ENCODE measurements around the gene ATP10D.

The ATP10D gene

DNA sequence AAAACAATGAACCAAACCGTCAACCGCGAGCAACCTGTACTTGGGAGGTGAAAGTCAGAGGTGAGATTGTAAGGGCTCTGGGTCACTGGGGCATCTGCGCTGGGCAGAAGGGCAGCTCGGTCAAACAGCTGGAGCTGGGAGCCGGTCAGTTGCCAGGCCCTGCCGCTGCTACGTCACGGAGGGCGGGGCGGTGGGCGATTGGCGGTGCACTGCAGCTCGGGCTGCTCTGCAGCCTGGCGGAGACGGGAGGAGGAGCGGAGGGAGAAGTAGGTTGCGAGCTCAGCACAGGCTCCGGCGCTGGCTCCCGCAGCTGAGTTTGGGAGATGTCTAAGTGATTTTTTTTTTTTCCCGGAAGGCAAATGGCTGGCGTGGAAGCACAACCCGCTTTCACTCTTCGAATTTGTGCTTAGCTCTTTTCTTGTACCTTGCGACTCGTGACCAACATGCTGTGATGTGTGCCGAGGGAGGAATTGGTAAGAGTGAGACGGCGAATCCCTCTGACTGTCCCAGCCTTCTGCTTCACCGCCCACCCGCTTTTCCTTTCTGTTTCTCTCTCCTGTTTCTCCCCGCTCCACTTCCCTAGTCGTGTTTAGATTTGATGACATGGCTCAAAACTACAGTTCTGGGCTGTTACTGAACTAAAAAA lies at the start of gene ATP10D:
TSS of gene ATP10D (plus strand) at position 229 of the 646 bp plus-strand sequence. CDS start 27,266 bp downstream, outside the sequence.
- Histone ChIP-seq H3K9me3 (ENCODE audit: control insufficient read depth, insufficient read depth, low read length) (no peaks in the 10 kb centered on the region), H3K9ac (ENCODE audit: low read depth, low read length) (peak within 1 kb of the TSS; percentile 74), H3K4me3 (ENCODE audit: low read depth, low read length) (peak within 1 kb of the TSS; percentile 89), H3K36me3 (ENCODE audit: control insufficient read depth, insufficient read depth, low read length) (no peaks in the 10 kb centered on the region), H3K27me3 (ENCODE audit: control insufficient read depth, insufficient read depth, low read length) (peaks cover 6% of the 10 kb centered on the region), H3K4me1 (ENCODE audit: control insufficient read depth, insufficient read depth, low read length) (no peaks in the 10 kb centered on the region)

DNA sequence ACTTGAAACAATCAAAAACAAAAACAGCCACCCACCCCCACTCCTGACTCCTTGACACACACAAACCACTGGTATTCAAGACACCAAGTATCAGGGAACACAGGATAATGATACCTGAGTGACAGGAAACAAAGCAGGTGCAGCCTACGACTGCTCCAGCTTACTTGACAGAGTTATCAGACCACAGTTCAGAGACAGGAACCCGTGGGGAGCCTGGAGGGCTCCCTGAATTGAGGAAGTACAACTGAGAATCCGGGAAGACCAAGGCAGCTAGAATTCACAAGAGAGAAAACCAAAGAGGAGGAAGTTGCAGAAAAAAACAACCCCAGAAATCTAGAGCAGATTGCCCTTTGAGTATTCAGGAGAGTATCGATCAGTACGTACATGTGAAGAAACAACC lies 42.1 kb upstream of the ATP10D start:
- no peaks in the 10 kb centered on the region for H3K36me3 ChIP-seq (ENCODE audit: control insufficient read depth, insufficient read depth, low read length)
- H3K9me3 ChIP-seq (ENCODE audit: control insufficient read depth, insufficient read depth, low read length), result no peaks in the 10 kb centered on the region
- no peaks in the 10 kb centered on the region for H3K4me1 ChIP-seq (ENCODE audit: control insufficient read depth, insufficient read depth, low read length)
- no peaks in the 10 kb centered on the region for H3K27me3 ChIP-seq (ENCODE audit: control insufficient read depth, insufficient read depth, low read length)
- H3K4me3 ChIP-seq (ENCODE audit: low read depth, low read length), result no peak overlapping the region
- no peak overlapping the region for H3K9ac ChIP-seq (ENCODE audit: low read depth, low read length)

DNA sequence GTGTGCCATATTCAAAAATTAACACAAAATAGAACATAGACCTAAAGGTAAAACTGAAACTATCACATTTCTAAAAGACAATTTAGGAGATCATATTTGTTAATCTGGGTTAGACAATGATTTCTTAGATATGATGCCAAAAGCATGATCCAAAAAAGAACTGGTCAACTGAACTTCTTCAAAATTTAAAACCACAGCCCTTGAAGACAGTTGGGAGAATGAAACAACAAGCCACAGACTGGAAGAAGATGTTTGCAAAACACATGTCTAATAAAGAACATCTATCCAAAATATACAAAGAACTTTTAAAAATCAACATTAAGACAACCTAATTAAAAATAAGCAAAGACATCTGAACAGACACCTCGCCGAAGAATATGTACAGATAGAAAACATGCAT lies 41.0 kb upstream of the ATP10D start:
- Histone ChIP-seq H3K4me1 (ENCODE audit: control insufficient read depth, insufficient read depth, low read length) (no peaks in the 10 kb centered on the region), H3K9me3 (ENCODE audit: control insufficient read depth, insufficient read depth, low read length) (no peaks in the 10 kb centered on the region), H3K9ac (ENCODE audit: low read depth, low read length) (no peak overlapping the region), H3K27me3 (ENCODE audit: control insufficient read depth, insufficient read depth, low read length) (no peaks in the 10 kb centered on the region), H3K36me3 (ENCODE audit: control insufficient read depth, insufficient read depth, low read length) (no peaks in the 10 kb centered on the region), H3K4me3 (ENCODE audit: low read depth, low read length) (no peak overlapping the region)

- Histone ChIP-seq H3K9ac (ENCODE audit: low read depth, low read length) (no peak overlapping the region), H3K4me1 (ENCODE audit: control insufficient read depth, insufficient read depth, low read length) (no peaks in the 10 kb centered on the region), H3K9me3 (ENCODE audit: control insufficient read depth, insufficient read depth, low read length) (no peaks in the 10 kb centered on the region), H3K36me3 (ENCODE audit: control insufficient read depth, insufficient read depth, low read length) (no peaks in the 10 kb centered on the region), H3K4me3 (ENCODE audit: low read depth, low read length) (no peak overlapping the region), H3K27me3 (ENCODE audit: control insufficient read depth, insufficient read depth, low read length) (no peaks in the 10 kb centered on the region)
These were observed 33.4 kb upstream of the ATP10D start for GRCh38 chr4:47451657-47452056.

GRCh38 chr4:47462799-47463234 lies 22.3 kb upstream of the ATP10D start:
- peak overlapping the region; percentile 62 for H3K9ac ChIP-seq (ENCODE audit: low read depth, low read length)
- H3K36me3 ChIP-seq (ENCODE audit: control insufficient read depth, insufficient read depth, low read length), result no peaks in the 10 kb centered on the region
- no peaks in the 10 kb centered on the region for H3K4me1 ChIP-seq (ENCODE audit: control insufficient read depth, insufficient read depth, low read length)
- peak overlapping the region; percentile 86 for H3K4me3 ChIP-seq (ENCODE audit: low read depth, low read length)
- no peaks in the 10 kb centered on the region for H3K27me3 ChIP-seq (ENCODE audit: control insufficient read depth, insufficient read depth, low read length)
- H3K9me3 ChIP-seq (ENCODE audit: control insufficient read depth, insufficient read depth, low read length), result no peaks in the 10 kb centered on the region

DNA sequence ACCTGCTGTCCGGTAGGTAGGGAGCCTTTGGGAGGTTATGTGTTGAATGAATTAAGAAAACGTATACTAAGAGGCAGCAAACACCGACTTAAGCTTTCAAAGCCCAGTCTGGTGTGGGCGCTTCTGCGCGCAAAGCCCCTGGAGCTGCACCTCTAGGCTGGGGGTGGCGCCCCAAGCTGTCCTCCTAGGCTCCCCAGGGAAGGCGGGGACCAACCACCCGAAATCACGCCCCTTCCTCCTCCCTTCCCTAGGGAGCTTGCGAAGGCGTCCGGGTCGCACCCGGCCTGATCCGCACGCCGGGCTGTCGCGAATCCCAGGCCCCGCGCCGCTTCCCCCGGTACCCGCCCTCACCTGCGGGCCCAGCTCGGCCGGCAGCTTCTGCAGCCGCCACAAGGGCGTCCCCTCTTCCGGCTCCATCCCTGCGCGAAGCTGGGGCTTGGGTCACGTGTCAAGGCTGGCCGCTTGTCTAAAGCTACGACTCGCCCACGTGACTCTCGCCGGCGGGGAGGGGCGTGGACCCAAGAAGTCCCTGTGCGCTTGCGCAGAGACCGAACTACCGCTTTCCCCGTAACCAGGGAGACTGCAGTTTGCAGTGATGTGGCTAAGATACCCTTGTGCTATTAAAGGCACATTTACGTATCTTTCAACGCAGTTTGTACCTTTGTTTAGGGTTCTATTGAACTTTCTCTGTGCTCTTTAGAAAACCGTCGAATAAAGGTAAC lies 21.7 kb upstream of the ATP10D start, which contains the start of gene COMMD8:
TSS of gene COMMD8 (minus strand) at position 468 of the 722 bp plus-strand sequence. CDS start at position 417, 51 bp downstream.
- Histone ChIP-seq H3K27me3 (ENCODE audit: control insufficient read depth, insufficient read depth, low read length) (no peaks in the 10 kb centered on the region), H3K36me3 (ENCODE audit: control insufficient read depth, insufficient read depth, low read length) (no peaks in the 10 kb centered on the region), H3K9me3 (ENCODE audit: control insufficient read depth, insufficient read depth, low read length) (no peaks in the 10 kb centered on the region), H3K9ac (ENCODE audit: low read depth, low read length) (peak within 1 kb of the TSS; percentile 62), H3K4me3 (ENCODE audit: low read depth, low read length) (peak within 1 kb of the TSS; percentile 86), H3K4me1 (ENCODE audit: control insufficient read depth, insufficient read depth, low read length) (no peaks in the 10 kb centered on the region)

- no peaks in the 10 kb centered on the region for H3K27me3 ChIP-seq (ENCODE audit: control insufficient read depth, insufficient read depth, low read length)
- no peaks in the 10 kb centered on the region for H3K36me3 ChIP-seq (ENCODE audit: control insufficient read depth, insufficient read depth, low read length)
- H3K9me3 ChIP-seq (ENCODE audit: control insufficient read depth, insufficient read depth, low read length), result no peaks in the 10 kb centered on the region
- no peak overlapping the region for H3K9ac ChIP-seq (ENCODE audit: low read depth, low read length)
- no peaks in the 10 kb centered on the region for H3K4me1 ChIP-seq (ENCODE audit: control insufficient read depth, insufficient read depth, low read length)
- no peak overlapping the region for H3K4me3 ChIP-seq (ENCODE audit: low read depth, low read length)
These were observed 20.1 kb upstream of the ATP10D start for GRCh38 chr4:47465004-47465403.

DNA sequence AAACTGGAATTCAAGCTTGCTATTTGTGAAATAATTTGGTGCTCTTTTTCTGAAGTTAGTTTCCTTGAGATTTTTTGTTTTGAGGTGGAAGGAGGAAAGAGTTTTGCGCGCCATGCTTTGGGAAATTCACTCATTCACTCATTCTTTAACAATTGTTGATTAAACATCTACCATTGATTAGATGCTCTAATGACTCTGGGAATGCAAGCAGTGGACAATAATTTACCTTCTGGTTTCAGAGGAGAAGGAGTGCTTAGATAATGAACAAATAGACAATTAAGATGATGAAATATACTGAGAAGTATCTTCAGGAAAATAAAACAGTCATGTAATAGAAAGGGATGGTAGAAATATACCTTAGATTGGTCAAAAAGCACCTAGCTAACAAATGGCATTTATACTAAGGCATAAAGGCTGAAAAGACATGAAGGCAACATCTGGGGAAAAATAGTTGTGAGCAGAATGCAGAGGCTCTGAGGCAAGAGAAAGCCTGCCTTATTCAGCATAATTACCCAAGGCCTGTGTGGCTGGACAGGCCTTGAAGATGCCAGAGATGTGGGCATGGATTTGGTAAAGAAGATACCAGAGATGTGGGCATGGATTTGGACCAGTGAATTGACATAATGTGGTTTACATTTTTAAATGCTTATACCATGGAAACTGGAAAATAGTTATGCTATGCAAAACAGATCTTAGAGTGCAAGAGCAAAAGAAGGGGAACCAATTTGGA lies 18.9 kb upstream of the ATP10D start:
- no peak overlapping the region for H3K9ac ChIP-seq (ENCODE audit: low read depth, low read length)
- no peaks in the 10 kb centered on the region for H3K4me1 ChIP-seq (ENCODE audit: control insufficient read depth, insufficient read depth, low read length)
- H3K9me3 ChIP-seq (ENCODE audit: control insufficient read depth, insufficient read depth, low read length), result no peaks in the 10 kb centered on the region
- no peaks in the 10 kb centered on the region for H3K36me3 ChIP-seq (ENCODE audit: control insufficient read depth, insufficient read depth, low read length)
- H3K27me3 ChIP-seq (ENCODE audit: control insufficient read depth, insufficient read depth, low read length), result no peaks in the 10 kb centered on the region
- H3K4me3 ChIP-seq (ENCODE audit: low read depth, low read length), result no peak overlapping the region

DNA sequence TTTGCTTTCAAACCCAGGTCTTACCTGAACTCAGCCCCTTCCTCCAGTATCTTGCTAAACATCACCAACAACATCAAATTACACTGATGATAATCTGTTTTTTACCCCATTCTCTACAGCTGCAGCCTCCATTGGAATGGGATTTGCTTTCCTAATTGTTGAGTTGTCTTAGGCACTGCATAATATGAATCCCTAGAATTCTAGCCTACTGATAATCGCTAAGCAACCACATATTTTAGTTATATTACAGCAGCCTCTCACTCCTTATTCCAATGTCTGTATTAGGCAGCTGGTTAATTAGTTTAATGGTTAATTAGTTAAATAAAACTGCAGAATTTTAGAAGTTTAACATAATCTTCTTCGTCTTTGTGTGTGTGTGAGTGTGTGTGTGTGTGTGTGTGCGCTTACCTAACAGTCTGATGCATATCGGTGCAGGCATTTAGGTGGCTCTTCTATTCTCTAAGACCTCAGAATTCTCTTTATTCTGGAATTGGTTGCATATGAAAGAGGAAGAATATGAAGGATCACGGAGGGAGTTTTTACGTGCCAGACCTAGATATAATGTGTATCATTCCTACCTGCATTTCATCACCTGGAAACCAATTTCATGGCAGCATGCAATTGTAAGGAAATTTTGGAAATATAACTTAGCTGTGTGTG lies 16.2 kb upstream of the ATP10D start:
- H3K9ac ChIP-seq (ENCODE audit: low read depth, low read length), result no peak overlapping the region
- no peaks in the 10 kb centered on the region for H3K27me3 ChIP-seq (ENCODE audit: control insufficient read depth, insufficient read depth, low read length)
- H3K4me3 ChIP-seq (ENCODE audit: low read depth, low read length), result no peak overlapping the region
- no peaks in the 10 kb centered on the region for H3K4me1 ChIP-seq (ENCODE audit: control insufficient read depth, insufficient read depth, low read length)
- H3K9me3 ChIP-seq (ENCODE audit: control insufficient read depth, insufficient read depth, low read length), result no peaks in the 10 kb centered on the region
- no peaks in the 10 kb centered on the region for H3K36me3 ChIP-seq (ENCODE audit: control insufficient read depth, insufficient read depth, low read length)

GRCh38 chr4:47469951-47470350 lies 15.1 kb upstream of the ATP10D start:
- no peaks in the 10 kb centered on the region for H3K27me3 ChIP-seq (ENCODE audit: control insufficient read depth, insufficient read depth, low read length)
- no peaks in the 10 kb centered on the region for H3K4me1 ChIP-seq (ENCODE audit: control insufficient read depth, insufficient read depth, low read length)
- H3K9me3 ChIP-seq (ENCODE audit: control insufficient read depth, insufficient read depth, low read length), result no peaks in the 10 kb centered on the region
- no peaks in the 10 kb centered on the region for H3K36me3 ChIP-seq (ENCODE audit: control insufficient read depth, insufficient read depth, low read length)
- no peak overlapping the region for H3K4me3 ChIP-seq (ENCODE audit: low read depth, low read length)
- no peak overlapping the region for H3K9ac ChIP-seq (ENCODE audit: low read depth, low read length)

DNA sequence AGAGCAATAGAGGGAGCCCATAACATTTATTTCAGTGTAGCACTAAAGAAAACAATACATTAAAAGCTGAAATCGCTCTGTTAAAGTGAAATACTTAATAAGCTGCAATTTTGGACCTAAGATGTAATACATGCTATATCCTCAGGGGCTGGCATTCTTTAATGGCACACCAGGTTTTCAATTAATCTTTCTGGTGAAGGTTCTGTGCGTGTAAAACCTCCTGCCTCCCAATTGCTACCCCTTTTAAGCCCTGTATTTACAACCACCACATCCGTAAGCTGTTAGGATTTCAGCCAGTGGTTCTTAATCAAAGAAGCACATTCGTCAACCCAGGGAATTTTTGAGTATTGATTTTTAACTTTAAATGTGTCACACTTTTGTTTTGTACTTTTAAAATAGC lies 14.0 kb upstream of the ATP10D start:
- Histone ChIP-seq H3K27me3 (ENCODE audit: control insufficient read depth, insufficient read depth, low read length) (no peaks in the 10 kb centered on the region), H3K4me1 (ENCODE audit: control insufficient read depth, insufficient read depth, low read length) (no peaks in the 10 kb centered on the region), H3K9ac (ENCODE audit: low read depth, low read length) (no peak overlapping the region), H3K36me3 (ENCODE audit: control insufficient read depth, insufficient read depth, low read length) (no peaks in the 10 kb centered on the region), H3K9me3 (ENCODE audit: control insufficient read depth, insufficient read depth, low read length) (no peaks in the 10 kb centered on the region), H3K4me3 (ENCODE audit: low read depth, low read length) (no peak overlapping the region)

Measured in iPS-15b (cell line).